Astrocyte (in vitro differentiated cells and primary cell): ENCODE data around the gene SPATA25. TPM values are rescaled to one million over a fixed set of nuclear protein-coding genes. Genes with fewer than 3 reads are reported as not detected.

Experiments used
- DNase-seq: peaks from one replicate; pipeline ENCODE4 v3.0.0-alpha.2; 2010; ENCODE audit warnings: low read depth
- FAIRE-seq: peaks from 2 replicates; lab custom pipeline; 2011; peaks lifted over from hg19 to GRCh38; lab: Jason Lieb, UNC
- H2AFZ ChIP-seq: 2 replicates; pipeline ENCODE4 v1.6.0; 2012; ENCODE audit warnings: low read depth, low read length, inconsistent platforms
- H3K27ac ChIP-seq: 2 replicates; pipeline ENCODE4 v1.5.1; 2011; ENCODE audit warnings: low read depth, low read length, inconsistent platforms
- H3K27me3 ChIP-seq: 2 replicates; pipeline ENCODE4 v1.6.0; 2011; ENCODE audit warnings: low read length, inconsistent platforms; ENCODE audit not compliant: insufficient read depth
- H3K36me3 ChIP-seq: 2 replicates; pipeline ENCODE4 v1.5.1; 2011; ENCODE audit warnings: low read length, inconsistent platforms; ENCODE audit not compliant: insufficient read depth
- H3K4me1 ChIP-seq: 2 replicates; pipeline ENCODE4 v1.5.1; 2011; ENCODE audit warnings: low read length, inconsistent platforms; ENCODE audit not compliant: insufficient read depth
- H3K4me2 ChIP-seq: 2 replicates; pipeline ENCODE4 v1.6.0; 2012; ENCODE audit warnings: low read length, inconsistent platforms
- H3K4me3 ChIP-seq: 2 replicates; pipeline ENCODE4 v1.5.1; 2011; ENCODE audit warnings: low read depth, mild to moderate bottlenecking, low read length, inconsistent platforms; ENCODE audit not compliant: insufficient read depth
- H3K79me2 ChIP-seq: 2 replicates; pipeline ENCODE4 v1.6.0; 2012; ENCODE audit warnings: mild to moderate bottlenecking, low read length, inconsistent platforms; ENCODE audit not compliant: insufficient read depth
- H3K9ac ChIP-seq: 2 replicates; pipeline ENCODE4 v1.6.0; 2012; ENCODE audit warnings: mild to moderate bottlenecking, low read length, inconsistent platforms
- H3K9me3 ChIP-seq: 2 replicates; pipeline ENCODE4 v1.5.1; 2012; ENCODE audit warnings: low read depth, mild to moderate bottlenecking, low read length, inconsistent platforms; ENCODE audit not compliant: insufficient read depth
- H4K20me1 ChIP-seq: 2 replicates; pipeline ENCODE4 v1.6.0; 2012; ENCODE audit warnings: low read length, inconsistent platforms; ENCODE audit not compliant: insufficient read depth
- H3K27ac Mint-ChIP-seq: one replicate; pipeline ENCODE4 v1.8.0; 2021; ENCODE audit warnings: mild to moderate bottlenecking, mixed read lengths; ENCODE audit not compliant: unreplicated experiment
- H3K27me3 Mint-ChIP-seq: one replicate; pipeline ENCODE4 v1.8.0; 2021; ENCODE audit warnings: low read depth, mixed read lengths; ENCODE audit not compliant: unreplicated experiment
- H3K36me3 Mint-ChIP-seq: one replicate; pipeline ENCODE4 v1.8.0; 2021; ENCODE audit warnings: low read depth, mixed read lengths; ENCODE audit not compliant: unreplicated experiment
- H3K4me1 Mint-ChIP-seq: one replicate; pipeline ENCODE4 v1.8.0; 2021; ENCODE audit warnings: low read depth, mixed read lengths; ENCODE audit not compliant: unreplicated experiment
- H3K4me3 Mint-ChIP-seq: one replicate; pipeline ENCODE4 v1.8.0; 2021; ENCODE audit warnings: mild to moderate bottlenecking, moderate library complexity, mixed read lengths; ENCODE audit not compliant: unreplicated experiment
- H3K9me3 Mint-ChIP-seq: one replicate; pipeline ENCODE4 v1.8.0; 2021; ENCODE audit warnings: mild to moderate bottlenecking, mixed read lengths; ENCODE audit not compliant: unreplicated experiment
- EZH2 ChIP-seq: IDR thresholded peaks from 2 replicates; pipeline ENCODE4 v1.6.1; 2012; ENCODE audit warnings: mild to moderate bottlenecking, low read length, inconsistent platforms; ENCODE audit not compliant: insufficient read depth
- total RNA-seq: library from RNA; stranded (reverse); gene quantifications from 2 replicates; pipeline ENCODE4 v1.2.1, GENCODE V29; 2021
- TF ChIP-seq, protein P1 (sequence below): IDR thresholded peaks from 2 replicates; pipeline ENCODE4 v1.5.1; 2011; ENCODE audit warnings: low read depth, mild to moderate bottlenecking, inconsistent platforms, low read length, moderate library complexity; ENCODE audit not compliant: insufficient read depth

Gene SPATA25
- total RNA-seq, 1 donor from 2014 or later = 1.7 TPM

DNA sequence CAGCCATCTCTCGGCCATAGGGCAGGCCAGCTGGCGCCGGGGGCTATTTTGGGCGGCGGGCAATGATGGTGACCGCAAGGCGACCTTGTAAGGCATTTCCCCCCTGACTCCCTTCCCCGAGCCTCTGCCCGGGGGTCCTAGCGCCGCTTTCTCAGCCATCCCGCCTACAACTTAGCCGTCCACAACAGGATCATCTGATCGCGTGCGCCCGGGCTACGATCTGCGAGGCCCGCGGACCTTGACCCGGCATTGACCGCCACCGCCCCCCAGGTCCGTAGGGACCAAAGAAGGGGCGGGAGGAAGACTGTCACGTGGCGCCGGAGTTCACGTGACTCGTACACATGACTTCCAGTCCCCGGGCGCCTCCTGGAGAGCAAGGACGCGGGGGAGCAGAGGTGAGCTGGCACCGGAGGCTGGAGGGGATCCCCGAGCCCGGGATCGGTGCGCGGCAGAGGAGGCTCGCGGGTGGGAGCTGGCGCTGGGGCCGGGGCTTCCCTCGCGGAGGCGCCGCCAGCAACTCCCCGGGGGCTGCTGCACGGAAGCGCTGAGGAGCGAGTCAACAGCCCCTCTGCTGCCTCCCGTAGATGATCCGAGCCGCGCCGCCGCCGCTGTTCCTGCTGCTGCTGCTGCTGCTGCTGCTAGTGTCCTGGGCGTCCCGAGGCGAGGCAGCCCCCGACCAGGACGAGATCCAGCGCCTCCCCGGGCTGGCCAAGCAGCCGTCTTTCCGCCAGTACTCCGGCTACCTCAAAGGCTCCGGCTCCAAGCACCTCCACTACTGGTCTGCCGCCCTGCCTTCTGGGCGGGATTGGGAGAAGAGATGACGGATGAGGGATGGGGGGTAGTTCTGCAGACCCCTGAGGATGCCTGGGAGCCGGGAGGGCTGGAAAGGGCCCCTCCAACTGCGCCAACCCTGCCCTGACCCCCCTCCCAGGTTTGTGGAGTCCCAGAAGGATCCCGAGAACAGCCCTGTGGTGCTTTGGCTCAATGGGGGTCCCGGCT lies 3.9 kb upstream of the SPATA25 start, which contains the start of the genes CTSA and NEURL2:
Gene CTSA, plus strand, starts transcription at position 351 of the 999 bp plus-strand sequence. Its CDS starts 234 bp downstream, at position 585.
Gene NEURL2, minus strand, starts transcription at position 224 of the 999 bp plus-strand sequence. Its CDS starts 217 bp downstream, at position 7.
- H3K9me3 Mint-ChIP-seq = no peaks in the 10 kb centered on the region
- Histone ChIP-seq H3K9ac (peak within 1 kb of the TSS; percentile 88), H3K27ac (peak within 1 kb of the TSS; percentile 57), H4K20me1 (peaks cover 28% of the 10 kb centered on the region), H3K4me2 (peak within 1 kb of the TSS; percentile 99), H3K27me3 (no peaks in the 10 kb centered on the region), H3K9me3 (no peaks in the 10 kb centered on the region), H3K4me1 (peaks cover 30% of the 10 kb centered on the region), H3K4me3 (peak within 1 kb of the TSS; percentile 77), H2AFZ (peak within 1 kb of the TSS; percentile 94), H3K36me3 (no peaks in the 10 kb centered on the region), H3K79me2 (peaks cover 16% of the 10 kb centered on the region)
- H3K4me3 Mint-ChIP-seq = peak within 1 kb of the TSS; percentile 89
- peak within 1 kb of the TSS; percentile 62 for H3K27ac Mint-ChIP-seq
- peaks cover 14% of the 10 kb centered on the region for H3K36me3 Mint-ChIP-seq
- TF ChIP-seq, protein P1, sequence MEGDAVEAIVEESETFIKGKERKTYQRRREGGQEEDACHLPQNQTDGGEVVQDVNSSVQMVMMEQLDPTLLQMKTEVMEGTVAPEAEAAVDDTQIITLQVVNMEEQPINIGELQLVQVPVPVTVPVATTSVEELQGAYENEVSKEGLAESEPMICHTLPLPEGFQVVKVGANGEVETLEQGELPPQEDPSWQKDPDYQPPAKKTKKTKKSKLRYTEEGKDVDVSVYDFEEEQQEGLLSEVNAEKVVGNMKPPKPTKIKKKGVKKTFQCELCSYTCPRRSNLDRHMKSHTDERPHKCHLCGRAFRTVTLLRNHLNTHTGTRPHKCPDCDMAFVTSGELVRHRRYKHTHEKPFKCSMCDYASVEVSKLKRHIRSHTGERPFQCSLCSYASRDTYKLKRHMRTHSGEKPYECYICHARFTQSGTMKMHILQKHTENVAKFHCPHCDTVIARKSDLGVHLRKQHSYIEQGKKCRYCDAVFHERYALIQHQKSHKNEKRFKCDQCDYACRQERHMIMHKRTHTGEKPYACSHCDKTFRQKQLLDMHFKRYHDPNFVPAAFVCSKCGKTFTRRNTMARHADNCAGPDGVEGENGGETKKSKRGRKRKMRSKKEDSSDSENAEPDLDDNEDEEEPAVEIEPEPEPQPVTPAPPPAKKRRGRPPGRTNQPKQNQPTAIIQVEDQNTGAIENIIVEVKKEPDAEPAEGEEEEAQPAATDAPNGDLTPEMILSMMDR = no peak
- no peak for TF ChIP-seq EZH2
- DNase-seq (peak; percentile 79), FAIRE-seq (no peak)
- H3K4me1 Mint-ChIP-seq = peaks cover 9% of the 10 kb centered on the region
- H3K27me3 Mint-ChIP-seq = no peaks in the 10 kb centered on the region

GRCh38 chr20:45890077-45890984 lies 2.9 kb upstream of the SPATA25 start:
- H3K27me3 Mint-ChIP-seq = no peaks in the 10 kb centered on the region
- H3K4me3 ChIP-seq = peak overlapping the region; percentile 77
- DNase-seq = peak; percentile 71
- H4K20me1 ChIP-seq = peaks cover 28% of the 10 kb centered on the region
- H3K9ac ChIP-seq = peak overlapping the region; percentile 88
- H3K36me3 Mint-ChIP-seq = peaks cover 14% of the 10 kb centered on the region
- no peaks in the 10 kb centered on the region for H3K9me3 ChIP-seq
- peak overlapping the region; percentile 99 for H3K4me2 ChIP-seq
- H3K4me1 Mint-ChIP-seq = peaks cover 11% of the 10 kb centered on the region
- no peaks in the 10 kb centered on the region for H3K27me3 ChIP-seq
- peak overlapping the region; percentile 14 for H3K27ac Mint-ChIP-seq
- no peak for FAIRE-seq
- H3K79me2 ChIP-seq = peaks cover 16% of the 10 kb centered on the region
- TF ChIP-seq, protein P1 = peak; percentile 49
- TF ChIP-seq EZH2 = no peak
- H3K9me3 Mint-ChIP-seq = no peaks in the 10 kb centered on the region
- H2AFZ ChIP-seq = peak overlapping the region; percentile 94
- peak overlapping the region; percentile 89 for H3K4me3 Mint-ChIP-seq
- no peaks in the 10 kb centered on the region for H3K36me3 ChIP-seq
- peak overlapping the region; percentile 57 for H3K27ac ChIP-seq
- peaks cover 30% of the 10 kb centered on the region for H3K4me1 ChIP-seq
